A549 (cell line): Measurements from ENCODE around the gene OR1F1. TPM values are rescaled to one million over a fixed set of nuclear protein-coding genes. Genes with fewer than 3 reads are reported as not detected.
A peak's percentile ranks its signal among the peaks of the same experiment; 100 is the strongest.

Experiments
- ATAC-seq, 2 experiments: fragments of 200-7000 bp in 1 of 2; fragments of >200 bp in 1 of 2; cut with Nextera tagmentation in 1 of 2; cut with Tn5 transposase in 1 of 2; 3 replicates each; pipeline versions ENCODE4 v1.8.0 to v1.9.1; 2018 to 2020; ENCODE audit warnings: mild to moderate bottlenecking in 1 of 2, moderate library complexity in 1 of 2
- CTCF ChIA-PET: fragments of 300-600 bp; sonication (Branson Sonifier 250); formaldehyde crosslinking; extraction: SDS; loops from one replicate; lab custom pipeline; 2021; ENCODE audit warnings: antibody characterized with exemption, inconsistent platforms; lab: Yijun Ruan, JAX
- POLR2A ChIA-PET: fragments of 350-600 bp; formaldehyde crosslinking; extraction: SDS; loops from one replicate; lab custom pipeline; 2021; ENCODE audit warnings: antibody characterized with exemption, inconsistent platforms; lab: Yijun Ruan, JAX
- DNase-seq, 2 experiments: peaks; one replicate each; pipeline versions ENCODE4 v3.0.0 to v3.0.0-alpha.2; 2011 to 2016; ENCODE audit warnings: low read depth in 1 of 2, low spot score in 1 of 2
- FAIRE-seq: peaks from 2 replicates; lab custom pipeline; 2011; peaks lifted over from hg19 to GRCh38; lab: Jason Lieb, UNC
- H3K27ac ChIP-seq, 2 experiments: fragments of >200 bp; sonication (Bioruptor Twin); formaldehyde crosslinking; 3 replicates each; pipeline ENCODE4 v1.5.1; 2016 to 2017
- H3K4me1 ChIP-seq: fragments of >200 bp; sonication (Bioruptor Twin); formaldehyde crosslinking; 3 replicates; pipeline ENCODE4 v1.6.1; 2016
- H3K4me2 ChIP-seq: fragments of >200 bp; sonication (Bioruptor Twin); formaldehyde crosslinking; 3 replicates; pipeline ENCODE4 v1.6.1; 2016
- H3K4me3 ChIP-seq: fragments of >200 bp; sonication (Bioruptor Twin); formaldehyde crosslinking; 3 replicates; pipeline ENCODE4 v1.5.1; 2016
- H3K9me3 ChIP-seq: fragments of >200 bp; sonication (Bioruptor Twin); formaldehyde crosslinking; 3 replicates; pipeline ENCODE4 v1.6.1; 2016
- CBX8 ChIP-seq: fragments of 200-600 bp; sonication (generic); IDR thresholded peaks from 2 replicates; pipeline ENCODE4 v1.6.1; 2016
- CEBPB ChIP-seq, 2 experiments: fragments of >200 bp in 1 of 2; sonication (Bioruptor Twin) in 1 of 2; formaldehyde crosslinking in 1 of 2; IDR thresholded peaks; 2 replicates each; pipeline ENCODE4 v1.6.1; 2012 to 2016
- CTCF ChIP-seq: fragments of >200 bp; sonication (Bioruptor Twin); formaldehyde crosslinking; IDR thresholded peaks from 3 replicates; pipeline ENCODE4 v1.5.1; 2016
- E2F6 ChIP-seq: IDR thresholded peaks from 2 replicates; pipeline ENCODE4 v1.6.1; 2012; ENCODE audit warnings: low read depth, borderline replicate concordance
- EHF ChIP-seq: fragments of 250-450 bp; sonication (Bioruptor Pico); IDR thresholded peaks from 2 replicates; pipeline ENCODE4 v1.5.0; 2020; ENCODE audit warnings: mild to moderate bottlenecking
- EHMT2 ChIP-seq: fragments of 200-600 bp; sonication (generic); IDR thresholded peaks from 2 replicates; pipeline ENCODE4 v1.6.1; 2016; ENCODE audit warnings: antibody characterized with exemption, low read depth, mild to moderate bottlenecking, moderate library complexity
- FOSB ChIP-seq: fragments of 250-450 bp; sonication (Bioruptor Pico); IDR thresholded peaks from 2 replicates; pipeline ENCODE4 v1.5.0; 2020; ENCODE audit warnings: mild to moderate bottlenecking, moderate library complexity
- FOSL2 ChIP-seq, 2 experiments: fragments of 450-650 bp in 1 of 2; fragments of >200 bp in 1 of 2; sonication (Bioruptor Twin) in 1 of 2; formaldehyde crosslinking; IDR thresholded peaks; 2 replicates each; pipeline versions ENCODE4 v1.5.0 to v1.6.1; 2016 to 2020; ENCODE audit warnings: mild to moderate bottlenecking in 1 of 2, moderate library complexity in 1 of 2
- HMGXB4 ChIP-seq: fragments of 250-450 bp; sonication (Bioruptor Pico); IDR thresholded peaks from 2 replicates; pipeline ENCODE4 v1.5.0; 2021; ENCODE audit warnings: mild to moderate bottlenecking, moderate library complexity, borderline replicate concordance
- HOXB13 ChIP-seq: fragments of 250-450 bp; sonication (Bioruptor Pico); IDR thresholded peaks from 2 replicates; pipeline ENCODE4 v1.5.0; 2020; ENCODE audit warnings: low read depth, mild to moderate bottlenecking, moderate library complexity
- JUN ChIP-seq, 2 experiments: fragments of >200 bp; sonication (Bioruptor Twin); formaldehyde crosslinking; IDR thresholded peaks; 2 replicates in 1 of 2; 3 replicates in 1 of 2; pipeline ENCODE4 v1.6.1; 2016 to 2017
- KDM5A ChIP-seq: fragments of 200-600 bp; sonication (generic); IDR thresholded peaks from 2 replicates; pipeline ENCODE4 v1.6.1; 2016; ENCODE audit warnings: antibody characterized with exemption, mild to moderate bottlenecking
- MAX ChIP-seq: IDR thresholded peaks from 2 replicates; pipeline ENCODE4 v1.6.1; 2012
- PHF8 ChIP-seq: fragments of 200-600 bp; sonication (generic); IDR thresholded peaks from 2 replicates; pipeline ENCODE4 v1.6.1; 2016; ENCODE audit warnings: low read depth, mild to moderate bottlenecking, antibody characterized with exemption, moderate library complexity, borderline replicate concordance
- POLR2AphosphoS2 ChIP-seq: conservative IDR thresholded peaks from 2 replicates; pipeline ENCODE4 v1.6.1; 2012; ENCODE audit warnings: low read length, improper control_type of control experiment, inconsistent platforms
- RAD21 ChIP-seq, 2 experiments: fragments of >200 bp in 1 of 2; sonication (Bioruptor Twin) in 1 of 2; formaldehyde crosslinking in 1 of 2; IDR thresholded peaks in 1 of 2; conservative IDR thresholded peaks in 1 of 2; 2 replicates in 1 of 2; 3 replicates in 1 of 2; pipeline ENCODE4 v1.6.1; 2012 to 2018; ENCODE audit warnings: inconsistent platforms in 1 of 2
- RFX5 ChIP-seq: fragments of 450-650 bp; IDR thresholded peaks from 2 replicates; pipeline ENCODE4 v1.7.1; 2014; ENCODE audit warnings: antibody characterized with exemption, mild to moderate bottlenecking, moderate library complexity
- SMC3 ChIP-seq: fragments of >200 bp; sonication (Bioruptor Twin); formaldehyde crosslinking; IDR thresholded peaks from 3 replicates; pipeline ENCODE4 v1.6.1; 2018; ENCODE audit warnings: inconsistent platforms
- SREBF2 ChIP-seq: fragments of 450-650 bp; IDR thresholded peaks from 2 replicates; pipeline ENCODE4 v1.6.1; 2014; ENCODE audit warnings: mild to moderate bottlenecking, moderate library complexity
- TP53 ChIP-seq: fragments of 250-450 bp; sonication (Bioruptor Pico); IDR thresholded peaks from 2 replicates; pipeline ENCODE4 v1.5.0; 2021; ENCODE audit warnings: mild to moderate bottlenecking, moderate library complexity
- WGBS: methylation state at CpG from one replicate; pipeline ENCODE4 v1.1.6; 2017; ENCODE audit errors: missing lambda C conversion rate; 5-methylcytosine and 5-hydroxymethylcytosine counted together
- polyA plus RNA-seq, 4 experiments: library from polyadenylated mRNA; depleted of rRNA in 3 of 4; stranded (reverse); fragments of >200 nt; fragmentation: RNase III in 1 of 4; extraction: RNeasy Plus Mini Kit Qiagen cat#74134 plus additional on column Dnase treatment in 1 of 4; gene quantifications; 2 replicates in 3 of 4; 3 replicates in 1 of 4; pipeline ENCODE4 v1.2.3, GENCODE V29; 2011 to 2017

Gene OR1F1
- polyA plus RNA-seq, 2 of the 4 experiments (the other 2 are of a cell fraction): 0.31 to 1.3 TPM

- CTCF ChIA-PET: interaction anchor here (0.6 to 4.2 kb wide), 20 partner anchors 9 to 318 kb away, joined by 3 to 22 read pairs (median 4); partner anchors contain the start of genes CLUAP1 and ZNF213
Observed at GRCh38 chr16:3182608-3183444, 5.2 kb upstream of the OR1F1 start.

More at GRCh38 chr16:3182608-3183444, 5.2 kb upstream of the OR1F1 start:
- WGBS: 1% methylated on average over 50 of the region's 72 CpGs
- DNase-seq (peak; percentile 67 to 88), ATAC-seq (peak; percentile 69 to 73), FAIRE-seq (no peak)
- Histone ChIP-seq H3K9me3 (no peaks in the 10 kb centered on the region), H3K4me2 (peak overlapping the region; percentile 90), H3K27ac (peak overlapping the region; percentile 65 to 80), H3K4me1 (peaks cover 4% of the 10 kb centered on the region; the same call in 1 of the 3 replicates), H3K4me3 (peak overlapping the region; percentile 66)
- POLR2A ChIA-PET: interaction anchor here (0.9 to 1.2 kb wide), 4 partner anchors 9 to 275 kb away, joined by 3 to 7 read pairs (median 4); no protein-coding TSS in a partner anchor
- TF ChIP-seq MAX: peak; percentile 52; the same call in 1 of the 2 replicates
- peak; percentile 69; the same call in 1 of the 2 replicates for TF ChIP-seq E2F6
- no peak for TF ChIP-seq POLR2AphosphoS2
- no peak for TF ChIP-seq FOSB
- no peak for TF ChIP-seq CBX8
- TF ChIP-seq CTCF: no peak; the same call in 2 of the 3 replicates
- TF ChIP-seq EHMT2: no peak
- TF ChIP-seq KDM5A: no peak
- no peak for TF ChIP-seq EHF
- TF ChIP-seq RFX5: no peak
- peak; percentile 10; the same call in 1 of the 2 replicates for TF ChIP-seq PHF8
- TF ChIP-seq SREBF2: peak; percentile 87
- TF ChIP-seq JUN (IDR thresholded peaks at IDR 0.05): peak in 1 of 2 experiments; percentile 54; a peak in 2 of 5 replicates
- TF ChIP-seq HMGXB4 (CRISPR knock-in tag): peak; percentile 94; the same call in 1 of the 2 replicates
- no peak for TF ChIP-seq FOSL2 (IDR thresholded peaks at IDR 0.05)
- 0 out of 2 replicates have a peak, but pooled peaks have one; percentile 12 for TF ChIP-seq FOSL2 (CRISPR knock-in tag; IDR thresholded peaks at IDR 0.05)
- peak; percentile 23 to 43; a peak in 4 of 5 replicates for TF ChIP-seq RAD21 (conservative IDR thresholded peaks at IDR 0.05 in 1 of 2, IDR thresholded peaks at IDR 0.05 in 1 of 2)
- no peak for TF ChIP-seq TP53 (CRISPR knock-in tag)
- TF ChIP-seq HOXB13 (CRISPR knock-in tag): no peak
- TF ChIP-seq CEBPB (IDR thresholded peaks at IDR 0.05): 0 out of 4 replicates have a peak, but pooled peaks of 1 of the 2 experiments have one; percentile 31
- TF ChIP-seq SMC3: no peak
